Stimulated activated CD4-positive, alpha-beta T cell treated with anti-CD3 and anti-CD28 coated beads, Interleukin-15, amount 100 ng/mL, for 24 hours (primary cell): ENCODE results near the gene SLC25A29.
"Not testable (repeated sequence)": the region's sequence is repeated elsewhere in the genome, so short reads cannot be mapped to it uniquely, and the experiment has no call there.

ENCODE experiments used
- DNase-seq: peaks from one replicate; pipeline ENCODE4 v3.0.0-alpha.2; 2020

SLC25A29 gene

DNA sequence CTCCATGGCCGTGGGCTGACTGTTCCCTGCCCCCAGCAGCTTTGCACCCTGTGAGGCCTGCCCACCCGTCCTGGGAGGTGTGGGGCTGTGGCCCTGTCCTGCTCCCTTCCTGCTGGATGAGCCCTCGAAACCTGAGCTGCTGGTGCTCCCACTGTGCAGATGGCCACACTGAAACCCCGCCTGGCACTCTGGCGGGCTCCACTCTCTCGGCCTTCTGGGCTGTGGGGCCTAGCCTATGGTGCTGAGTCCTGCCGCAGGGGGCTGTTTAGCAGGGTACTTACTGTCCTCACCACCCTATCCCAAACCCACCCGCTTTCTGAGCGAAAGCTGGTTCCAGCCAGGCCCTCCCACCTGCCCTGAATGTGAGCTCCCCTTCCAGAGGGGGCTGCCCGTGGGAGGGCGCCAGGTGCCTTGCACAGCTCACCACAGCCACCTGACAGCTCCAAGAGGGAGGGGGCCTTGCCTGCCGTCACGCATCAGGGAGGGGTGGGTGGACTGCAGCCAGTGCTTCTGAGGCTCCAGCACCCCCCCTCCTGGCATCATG lies 24.2 kb upstream of the SLC25A29 start:
- DNase-seq, result no peak

- DNase-seq, result no peak
Observed at GRCh38 chr14:100330007-100330344, 23.7 kb upstream of the SLC25A29 start.

GRCh38 chr14:100329233-100330006 lies 23.2 kb upstream of the SLC25A29 start:
- no peak for DNase-seq

- DNase-seq, result no peak
Observed at GRCh38 chr14:100328495-100329163, 22.4 kb upstream of the SLC25A29 start.

- DNase-seq, result no peak
Observed at GRCh38 chr14:100327128-100327527, 20.9 kb upstream of the SLC25A29 start.

GRCh38 chr14:100325958-100326357 lies 19.7 kb upstream of the SLC25A29 start:
- DNase-seq, result no peak

- no peak for DNase-seq
Observed at GRCh38 chr14:100325231-100325632, 19.0 kb upstream of the SLC25A29 start.

DNA sequence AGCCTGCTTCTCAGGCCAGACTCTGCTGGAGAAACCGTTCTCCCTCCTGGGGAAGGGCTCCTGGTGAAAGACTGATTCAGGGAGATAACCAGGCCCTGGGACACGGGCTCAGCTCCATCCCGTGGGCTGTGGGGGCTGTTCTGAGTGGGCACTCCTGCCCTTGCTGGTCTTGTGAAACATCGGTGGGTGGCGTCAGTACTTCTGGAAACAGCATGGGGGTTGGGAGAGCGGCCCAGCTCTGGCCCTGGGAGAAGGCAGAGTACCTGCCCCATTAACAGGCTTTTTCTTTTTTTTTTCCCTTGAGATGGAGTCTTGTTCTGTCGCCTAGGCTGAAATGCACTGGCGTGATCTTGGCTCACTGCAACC lies 17.7 kb upstream of the SLC25A29 start:
- DNase-seq, result no peak

- DNase-seq, result no peak
Observed at GRCh38 chr14:100323121-100323941, 17.1 kb upstream of the SLC25A29 start, which contains the start of gene SLC25A47. TSS of gene SLC25A47 (plus strand) at chr14:100323339. CDS start at chr14:100323415, 76 bp downstream.

DNA sequence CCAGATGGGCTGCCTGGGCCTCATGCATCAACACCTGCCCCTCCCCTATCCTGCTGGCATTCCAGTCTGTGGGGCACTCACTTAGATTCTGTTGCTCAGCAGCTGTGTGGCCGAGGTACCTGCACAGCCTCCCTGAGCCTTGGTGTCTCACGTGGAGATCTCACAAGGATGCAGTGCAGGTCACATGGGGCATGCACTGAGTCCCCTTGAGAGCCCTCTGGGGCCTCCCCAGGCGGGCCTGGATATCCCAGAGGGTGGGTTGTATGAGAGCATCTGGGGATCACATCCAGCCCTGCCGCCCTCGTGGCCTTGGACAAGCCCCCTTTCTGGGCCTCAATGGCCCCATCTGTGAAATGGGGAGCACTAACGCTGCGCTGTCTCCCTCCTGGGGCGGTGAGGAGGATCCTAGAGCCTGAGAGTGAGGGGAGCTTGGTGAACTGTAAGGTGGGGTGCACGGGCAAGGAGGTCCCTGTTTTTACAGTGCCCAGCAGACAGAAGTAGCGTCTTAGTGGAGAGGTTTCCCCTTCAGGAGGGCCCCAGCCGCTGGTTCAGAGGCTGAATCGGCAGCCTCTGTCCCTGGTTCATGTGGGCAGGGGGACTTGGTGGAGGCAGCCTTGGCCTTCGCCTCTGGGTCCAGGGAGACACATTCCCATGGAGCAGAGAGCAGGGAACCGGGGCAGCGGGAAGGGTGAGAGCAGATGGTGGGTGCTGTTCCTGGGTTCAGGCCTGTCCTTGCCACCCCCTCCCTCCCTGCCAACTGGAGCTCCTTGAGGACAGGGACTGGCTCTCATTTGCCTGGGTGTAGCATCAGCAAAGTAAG lies 16.1 kb upstream of the SLC25A29 start:
- DNase-seq, result no peak

DNA sequence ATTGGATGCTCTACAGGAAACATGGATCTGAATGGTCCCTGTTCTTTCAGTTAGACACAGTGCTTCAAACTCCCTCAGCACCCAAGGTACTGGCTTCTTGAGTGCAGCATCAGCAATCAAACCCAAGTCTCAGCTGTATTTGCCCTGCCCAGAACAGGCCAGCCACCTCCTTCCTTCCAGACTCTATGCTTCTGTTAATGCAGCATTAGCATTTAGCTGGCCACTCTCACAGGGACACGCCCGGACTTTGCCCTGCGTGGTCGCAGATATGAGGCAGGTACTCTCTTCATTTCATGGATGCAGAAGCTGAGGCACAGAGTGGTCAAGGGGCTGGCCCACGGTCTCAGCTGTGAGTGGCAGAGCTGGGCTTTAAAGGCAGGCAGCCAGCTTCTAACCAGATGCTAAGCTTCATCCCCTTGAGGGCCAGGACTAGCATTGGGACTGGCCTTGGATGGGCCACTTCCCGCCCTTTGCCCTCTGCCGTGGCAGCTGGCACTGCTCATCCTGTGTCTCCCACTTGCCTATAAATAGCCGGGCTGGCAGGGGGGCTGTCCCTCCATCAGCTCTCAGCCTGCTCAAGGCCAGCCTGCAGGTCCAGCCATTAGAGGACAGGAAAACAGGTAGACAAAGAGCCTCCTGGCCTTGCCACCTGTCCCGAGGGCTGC lies 15.4 kb upstream of the SLC25A29 start:
- no peak for DNase-seq

- DNase-seq, result no peak
Observed at GRCh38 chr14:100320157-100320856, 14.1 kb upstream of the SLC25A29 start.

GRCh38 chr14:100317912-100318808 lies 11.9 kb upstream of the SLC25A29 start:
- peak; percentile 81 for DNase-seq

- no peak for DNase-seq
Observed at GRCh38 chr14:100317389-100317788, 11.1 kb upstream of the SLC25A29 start.

DNA sequence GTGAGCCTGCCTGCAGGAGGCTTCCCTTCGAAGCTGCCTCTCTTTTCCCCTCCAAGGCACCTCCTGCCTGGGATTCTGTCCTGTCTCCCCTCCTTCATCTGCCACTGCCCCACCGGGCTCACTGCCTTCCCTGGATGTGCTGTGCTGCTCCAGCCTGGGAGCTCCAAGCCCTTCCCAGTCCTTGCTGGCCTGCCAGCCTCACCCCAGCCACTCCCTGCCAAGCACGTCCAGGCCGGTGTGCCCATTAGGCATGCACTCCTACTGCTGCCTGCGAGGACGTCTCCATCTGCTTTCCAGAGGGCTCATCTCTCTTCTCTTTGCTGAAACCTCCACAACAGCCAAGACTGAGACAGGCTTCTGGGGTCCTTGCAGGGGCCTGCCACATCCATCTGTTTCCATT lies 8.5 kb upstream of the SLC25A29 start:
- no peak for DNase-seq

DNA sequence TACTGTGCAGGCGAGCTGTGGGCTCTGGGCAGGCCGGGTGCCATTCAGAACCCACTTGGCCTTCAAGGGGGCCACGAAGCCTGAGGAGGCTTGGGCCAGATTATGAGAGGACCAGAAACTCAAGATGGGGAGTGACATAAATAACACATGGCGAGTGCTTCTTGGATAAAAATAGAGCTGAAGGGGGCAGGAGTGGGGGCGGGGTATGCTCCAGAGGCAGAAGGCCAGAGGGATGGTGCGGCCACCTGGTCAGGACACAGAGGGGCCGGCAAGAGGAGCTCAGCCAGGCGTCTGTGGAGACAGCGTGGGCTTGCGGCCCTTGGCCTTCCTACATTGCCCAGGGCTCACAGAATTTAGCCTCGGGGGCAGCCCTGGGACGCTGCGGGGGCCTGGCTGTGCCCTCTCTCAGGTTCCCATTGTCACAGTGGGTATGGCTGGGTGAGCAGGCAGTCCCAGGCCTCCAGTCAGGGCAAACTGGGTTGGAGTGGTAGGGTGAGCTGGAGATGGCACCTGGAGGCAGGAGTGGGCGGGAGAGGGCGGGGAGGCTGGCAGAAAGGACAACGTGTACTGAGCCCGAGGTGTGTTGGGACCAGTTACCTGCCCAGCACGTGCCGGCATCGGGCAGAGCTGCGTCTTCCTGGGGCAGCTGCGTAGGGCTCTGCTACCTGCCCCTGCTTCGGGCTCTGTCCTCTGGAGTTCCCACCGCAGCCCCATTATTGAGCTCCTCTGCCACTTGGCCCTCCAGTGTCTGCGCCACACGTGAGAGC lies 7.4 kb upstream of the SLC25A29 start:
- no peak for DNase-seq

- no peak for DNase-seq
Observed at GRCh38 chr14:100312877-100313400, 6.7 kb upstream of the SLC25A29 start.

GRCh38 chr14:100312110-100312876 lies 6.0 kb upstream of the SLC25A29 start:
- DNase-seq, result not testable (repeated sequence)
